Suprapubic skin (tissue), 3 donors: ENCODE measurements around the gene CDC42EP4.

Experiments used
- CTCF ChIP-seq, 2 donors: fragments of 200-600 bp in 1 of 2; fragments of 450-650 bp in 1 of 2; sonication (generic) in 1 of 2; IDR thresholded peaks; one replicate each; pipeline ENCODE4 v1.5.1; 2016 to 2019; ENCODE audit warnings: antibody characterized with exemption in 2 of 2, mild to moderate bottlenecking in 1 of 2, moderate library complexity in 1 of 2
- POLR2AphosphoS5 ChIP-seq, 3 donors: sonication (generic); formaldehyde crosslinking; IDR thresholded peaks; one replicate each; pipeline ENCODE4 v1.6.1; 2017; ENCODE audit warnings: antibody characterized with exemption in 3 of 3

GRCh38 chr17:73305845-73306836 lies 5.7 kb downstream of the CDC42EP4 start:
- no peak for TF ChIP-seq CTCF (IDR thresholded peaks at IDR 0.05)
- TF ChIP-seq POLR2AphosphoS5 (IDR thresholded peaks at IDR 0.05) = no peak
